Skeletal muscle tissue (tissue), 2 donors: Measurements from ENCODE around the gene ARHGEF28. TPM values are rescaled to one million over a fixed set of nuclear protein-coding genes. Genes with fewer than 3 reads are reported as not detected.

Source experiments
- small RNA-seq: library from RNA; depleted of rRNA; stranded (forward); fragments of <200 nt; gene quantifications from one replicate; pipeline ENCODE3, GENCODE V24; 2014
- total RNA-seq: library from RNA; depleted of rRNA; stranded (reverse); fragments of >200 nt; gene quantifications from one replicate; pipeline ENCODE4 v1.2.3, GENCODE V29; 2014

ARHGEF28 gene
- total RNA-seq, 1 donor from 2014 or later = 8.4 TPM

Small RNA genes lying within 50 kb of the gene (small RNA-seq; reads per million reads assigned to genes)
- not detected for gene RNU7-196P

Other genes starting within 250 kb of the ARHGEF28 start
- 0.52 TPM for gene FOXD1, start 177.4 kb upstream of the ARHGEF28 start, total RNA-seq
- gene BTF3, start 127.8 kb upstream of the ARHGEF28 start, total RNA-seq = 458 TPM
- 35.0 TPM for gene ANKRA2, start 60.6 kb upstream of the ARHGEF28 start, total RNA-seq
- gene UTP15, start 60.5 kb upstream of the ARHGEF28 start, total RNA-seq = 17.2 TPM